Large intestine (tissue), 3 donors: ENCODE measurements around the gene GRM4. TPM values are rescaled to one million over a fixed set of nuclear protein-coding genes. Genes with fewer than 3 reads are reported as not detected.

Experiments used
- DNase-seq, 2 donors: peaks; one replicate each; pipeline versions ENCODE4 v3.0.0 to v3.0.0-alpha.2; 2013
- H3K27ac ChIP-seq: one replicate; pipeline ENCODE4 v1.5.1; 2013; ENCODE audit warnings: low read length
- H3K27me3 ChIP-seq: 2 replicates; pipeline ENCODE4 v1.6.1; 2013; ENCODE audit warnings: low read length; ENCODE audit not compliant: control insufficient read depth, insufficient read depth
- H3K36me3 ChIP-seq: 2 replicates; pipeline ENCODE4 v1.6.1; 2013; ENCODE audit warnings: low read length; ENCODE audit not compliant: control insufficient read depth, insufficient read depth
- H3K4me1 ChIP-seq: one replicate; pipeline ENCODE4 v1.6.1; 2013; ENCODE audit warnings: low read length; ENCODE audit not compliant: control insufficient read depth, insufficient read depth
- H3K4me3 ChIP-seq: one replicate; pipeline ENCODE4 v1.5.1; 2013; ENCODE audit warnings: low read length
- H3K9me3 ChIP-seq: one replicate; pipeline ENCODE4 v1.6.1; 2013; ENCODE audit warnings: mild to moderate bottlenecking, low read depth, low read length, moderate library complexity; ENCODE audit not compliant: control insufficient read depth
- WGBS: methylation state at CpG from one replicate; pipeline ENCODE4 v1.1.5; 2013; ENCODE audit warnings: low lambda C conversion rate; ENCODE audit not compliant: insufficient coverage; 5-methylcytosine and 5-hydroxymethylcytosine counted together
- polyA plus RNA-seq: library from polyadenylated mRNA; unstranded; fragments of 120-200 nt; gene quantifications from one replicate; pipeline ENCODE4 v1.2.1, GENCODE V29; 2013

The GRM4 gene
- polyA plus RNA-seq, 1 donor, result 0.46 TPM

DNA sequence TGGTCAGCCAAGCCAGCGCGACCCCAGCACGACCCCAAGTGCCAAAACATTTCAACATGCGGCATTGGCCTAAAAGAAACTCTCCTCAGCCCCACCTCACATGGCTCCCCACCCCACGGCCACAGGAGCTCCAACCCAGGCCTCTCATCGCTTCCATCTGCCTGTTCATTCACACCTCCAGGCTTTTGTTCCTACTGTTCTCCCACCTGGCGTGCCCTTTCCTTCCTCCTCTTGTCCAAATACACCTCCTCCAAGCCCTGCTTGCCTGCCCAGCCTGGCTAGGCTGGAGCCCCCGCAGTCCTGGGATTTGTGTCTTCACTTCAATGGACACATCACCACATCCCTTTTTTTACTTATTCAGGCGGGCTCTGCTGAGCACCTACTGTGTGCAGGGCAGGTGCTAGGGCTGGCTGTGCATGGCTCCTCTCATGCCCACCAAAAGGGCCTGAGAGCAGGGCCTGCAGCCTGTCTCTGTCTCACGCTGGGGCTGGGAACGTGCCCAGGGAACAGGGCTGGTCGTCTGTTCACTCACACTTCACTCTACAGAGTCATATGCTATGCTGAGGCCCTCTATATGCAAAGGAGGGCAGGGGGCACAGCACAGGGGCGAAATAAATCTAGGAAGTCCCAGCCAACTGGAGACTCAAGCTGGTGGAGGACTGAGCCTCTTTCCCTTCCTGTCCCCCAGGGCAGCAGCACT, 61.1 kb downstream of the GRM4 start:
- no peaks in the 10 kb centered on the region for H3K27me3 ChIP-seq
- no peak overlapping the region for H3K27ac ChIP-seq
- H3K4me3 ChIP-seq, result no peak overlapping the region
- H3K4me1 ChIP-seq, result no peaks in the 10 kb centered on the region
- DNase-seq, result no peak
- no CpG with 5 or more reads among the region's 13 CpGs for WGBS
- H3K36me3 ChIP-seq, result no peaks in the 10 kb centered on the region
- no peaks in the 10 kb centered on the region for H3K9me3 ChIP-seq

DNA sequence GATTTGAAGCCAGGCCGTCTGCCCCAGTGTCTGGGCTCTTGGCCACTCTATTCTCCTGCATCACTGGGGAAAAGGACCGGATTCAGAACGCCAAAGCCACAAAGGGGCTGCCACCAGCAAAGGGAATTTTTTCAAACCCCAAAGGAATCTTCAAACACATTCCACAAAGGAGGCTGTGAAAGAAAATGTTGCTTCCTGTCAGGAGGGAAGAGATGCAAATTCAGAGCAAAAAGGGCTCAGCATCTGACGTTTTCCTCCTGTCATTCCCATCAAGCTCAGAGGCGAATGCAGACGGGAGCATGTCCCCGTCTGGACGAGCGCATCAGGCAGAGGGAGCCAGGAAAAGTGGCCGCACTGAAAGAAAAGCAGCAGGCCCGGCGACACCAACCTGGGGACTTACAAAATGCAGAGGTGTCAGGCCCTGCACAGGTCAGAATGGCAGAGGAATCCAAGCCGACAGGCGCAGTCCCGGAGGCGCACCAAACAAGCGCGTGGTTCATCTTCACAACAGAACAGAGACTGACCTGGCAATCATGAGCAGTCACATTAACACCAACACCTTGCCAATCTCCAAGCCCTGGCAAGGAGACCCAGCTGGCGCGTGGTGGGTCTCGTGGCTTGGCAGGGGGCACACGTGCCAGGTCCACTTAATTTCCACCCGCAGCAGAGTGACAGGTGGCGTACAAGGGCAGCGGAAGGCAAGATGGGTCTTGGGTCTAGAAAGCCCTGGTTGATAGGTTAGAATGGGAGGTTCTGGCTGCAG, 62.8 kb downstream of the GRM4 start:
- Histone ChIP-seq H3K4me1 (no peaks in the 10 kb centered on the region), H3K4me3 (no peak overlapping the region), H3K27ac (no peak overlapping the region), H3K9me3 (no peaks in the 10 kb centered on the region), H3K36me3 (no peaks in the 10 kb centered on the region), H3K27me3 (peaks cover 2% of the 10 kb centered on the region)
- no peak for DNase-seq
- no CpG with 5 or more reads among the region's 25 CpGs for WGBS

GRCh38 chr6:34082348-34082747, 63.5 kb downstream of the GRM4 start:
- H3K27ac ChIP-seq, result no peak overlapping the region
- H3K27me3 ChIP-seq, result peaks cover 2% of the 10 kb centered on the region
- no peaks in the 10 kb centered on the region for H3K9me3 ChIP-seq
- H3K36me3 ChIP-seq, result no peaks in the 10 kb centered on the region
- no CpG with 5 or more reads among the region's 10 CpGs for WGBS
- H3K4me3 ChIP-seq, result no peak overlapping the region
- no peaks in the 10 kb centered on the region for H3K4me1 ChIP-seq
- no peak for DNase-seq

- peaks cover 2% of the 10 kb centered on the region for H3K27me3 ChIP-seq
- no peak overlapping the region for H3K27ac ChIP-seq
- no peaks in the 10 kb centered on the region for H3K4me1 ChIP-seq
- no peaks in the 10 kb centered on the region for H3K36me3 ChIP-seq
- DNase-seq, result no peak
- WGBS, result no CpG with 5 or more reads among the region's 5 CpGs
- H3K4me3 ChIP-seq, result no peak overlapping the region
- no peaks in the 10 kb centered on the region for H3K9me3 ChIP-seq
Measured at GRCh38 chr6:34080357-34080756, 65.5 kb downstream of the GRM4 start.

- no peaks in the 10 kb centered on the region for H3K4me1 ChIP-seq
- no peaks in the 10 kb centered on the region for H3K9me3 ChIP-seq
- H3K36me3 ChIP-seq, result no peaks in the 10 kb centered on the region
- H3K27me3 ChIP-seq, result peaks cover 2% of the 10 kb centered on the region
- no peak overlapping the region for H3K4me3 ChIP-seq
- DNase-seq, result no peak
- no peak overlapping the region for H3K27ac ChIP-seq
- no CpG with 5 or more reads among the region's 8 CpGs for WGBS
Measured at GRCh38 chr6:34079899-34080298, 66.0 kb downstream of the GRM4 start.

DNA sequence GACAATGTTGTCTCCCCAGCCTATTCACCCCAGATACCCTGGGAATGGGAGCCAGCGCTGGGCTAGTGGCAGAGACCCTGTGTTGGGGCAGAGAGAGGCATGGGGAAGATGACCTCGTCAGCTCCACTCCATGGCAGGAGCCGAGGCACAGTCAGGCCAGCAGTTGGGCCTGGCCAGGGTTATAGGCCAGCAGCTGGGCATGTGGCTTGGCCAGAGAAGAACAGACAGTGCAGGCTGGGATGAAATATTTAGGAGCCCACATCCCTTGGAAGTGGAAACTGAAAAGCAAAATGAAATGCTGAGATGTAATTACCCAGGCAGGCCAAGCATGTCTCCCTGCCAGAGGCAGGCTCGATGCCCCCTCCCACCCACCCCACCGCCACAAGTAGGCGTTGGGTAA, 70.0 kb downstream of the GRM4 start:
- DNase-seq, result no peak
- Histone ChIP-seq H3K36me3 (no peaks in the 10 kb centered on the region), H3K27ac (no peak overlapping the region), H3K9me3 (peaks cover 18% of the 10 kb centered on the region), H3K4me3 (no peak overlapping the region), H3K4me1 (no peaks in the 10 kb centered on the region), H3K27me3 (peaks cover 2% of the 10 kb centered on the region)
- no CpG with 5 or more reads among the region's 6 CpGs for WGBS

DNA sequence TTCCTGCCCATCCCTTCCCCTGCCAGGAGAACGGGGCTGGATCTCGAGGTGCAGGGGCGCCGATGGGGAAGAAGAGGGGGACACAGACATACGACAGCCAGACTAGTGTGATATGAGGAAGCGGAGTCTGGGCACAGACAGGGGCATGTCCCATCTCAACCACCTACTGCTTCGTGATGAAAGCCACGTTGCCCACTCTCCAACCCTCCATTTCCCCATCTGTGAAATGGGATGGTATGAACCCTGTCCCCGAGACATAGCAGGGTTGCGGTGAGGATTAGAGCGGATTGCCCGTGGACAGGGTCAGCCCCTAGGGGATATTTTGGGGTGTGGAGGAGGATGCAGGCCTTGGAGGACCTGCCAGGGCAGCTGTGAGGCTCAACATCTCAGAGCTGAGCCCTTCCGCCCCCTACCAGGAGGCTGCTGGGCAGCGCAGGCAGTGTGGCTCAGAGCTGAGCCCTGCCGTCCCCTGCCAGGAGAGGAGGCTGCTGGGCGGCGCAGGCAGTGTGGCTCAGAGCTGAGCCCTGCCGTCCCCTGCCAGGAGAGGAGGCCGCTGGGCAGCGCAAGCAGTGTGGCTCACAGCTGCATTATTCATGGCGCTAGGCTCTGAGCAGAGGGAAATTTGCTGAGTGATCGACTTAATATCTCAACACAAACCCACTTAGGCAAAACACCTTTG, 71.7 kb downstream of the GRM4 start:
- WGBS, result 83% methylated on average over 1 of the region's 22 CpGs
- no peak for DNase-seq

GRCh38 chr6:34073540-34073939, 72.3 kb downstream of the GRM4 start:
- Histone ChIP-seq H3K27me3 (peaks cover 1% of the 10 kb centered on the region), H3K4me3 (no peak overlapping the region), H3K9me3 (peaks cover 18% of the 10 kb centered on the region), H3K36me3 (no peaks in the 10 kb centered on the region), H3K27ac (no peak overlapping the region), H3K4me1 (no peaks in the 10 kb centered on the region)
- no CpG with 5 or more reads among the region's 7 CpGs for WGBS
- DNase-seq, result no peak

More for the DNA sequence above, 71.7 kb downstream of the GRM4 start:
- H3K27ac ChIP-seq, result no peak overlapping the region
- no peak overlapping the region for H3K4me3 ChIP-seq
- H3K9me3 ChIP-seq, result peaks cover 18% of the 10 kb centered on the region
- H3K27me3 ChIP-seq, result peaks cover 2% of the 10 kb centered on the region
- no peaks in the 10 kb centered on the region for H3K4me1 ChIP-seq
- no peaks in the 10 kb centered on the region for H3K36me3 ChIP-seq

DNA sequence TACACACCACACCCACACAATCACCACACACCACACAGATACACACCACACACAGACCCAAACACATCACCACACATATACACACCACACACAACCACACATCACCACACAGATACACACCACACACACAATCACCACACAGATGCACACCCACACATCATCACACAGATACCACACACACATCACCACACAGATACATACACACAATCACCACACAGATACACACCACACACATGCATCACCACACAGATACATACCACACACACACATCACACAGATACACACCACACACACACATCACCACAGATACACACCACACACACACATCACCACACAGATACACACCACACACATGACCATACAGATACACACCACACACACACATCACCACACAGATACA, 73.2 kb downstream of the GRM4 start:
- H3K4me3 ChIP-seq, result no peak overlapping the region
- no peaks in the 10 kb centered on the region for H3K36me3 ChIP-seq
- no peak overlapping the region for H3K27ac ChIP-seq
- DNase-seq, result no peak
- H3K27me3 ChIP-seq, result peaks cover 8% of the 10 kb centered on the region
- H3K9me3 ChIP-seq, result peaks cover 18% of the 10 kb centered on the region
- no peaks in the 10 kb centered on the region for H3K4me1 ChIP-seq

DNA sequence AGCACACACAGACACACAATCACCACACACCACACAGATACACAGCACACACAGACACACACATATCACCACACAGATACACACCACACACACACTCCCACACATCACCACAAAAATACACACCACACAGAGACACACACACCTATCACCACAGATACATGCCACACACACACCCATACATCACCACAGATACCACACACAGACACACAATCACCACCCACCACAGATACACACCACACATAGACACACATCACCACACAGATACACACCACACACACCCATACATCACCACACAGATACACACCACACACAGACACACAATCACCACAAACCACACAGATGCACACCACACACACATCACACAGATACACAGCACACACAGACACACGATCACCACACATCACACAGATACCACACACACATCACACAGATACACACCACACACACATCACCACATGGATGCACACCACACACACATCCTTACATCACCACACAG, 74.0 kb downstream of the GRM4 start:
- Histone ChIP-seq H3K36me3 (no peaks in the 10 kb centered on the region), H3K9me3 (peaks cover 20% of the 10 kb centered on the region), H3K27me3 (peaks cover 14% of the 10 kb centered on the region), H3K27ac (no peak overlapping the region), H3K4me3 (no peak overlapping the region), H3K4me1 (no peaks in the 10 kb centered on the region)
- no CpG with 5 or more reads among the region's 1 CpG for WGBS
- DNase-seq, result no peak
